Measurements from ENCODE around the gene RSPO1. TPM values are rescaled to one million over a fixed set of nuclear protein-coding genes. Genes with fewer than 3 reads are reported as not detected.
"Not testable (repeated sequence)": the region's sequence is repeated elsewhere in the genome, so short reads cannot be mapped to it uniquely, and the experiment has no call there.

RSPO1 gene, protein sequence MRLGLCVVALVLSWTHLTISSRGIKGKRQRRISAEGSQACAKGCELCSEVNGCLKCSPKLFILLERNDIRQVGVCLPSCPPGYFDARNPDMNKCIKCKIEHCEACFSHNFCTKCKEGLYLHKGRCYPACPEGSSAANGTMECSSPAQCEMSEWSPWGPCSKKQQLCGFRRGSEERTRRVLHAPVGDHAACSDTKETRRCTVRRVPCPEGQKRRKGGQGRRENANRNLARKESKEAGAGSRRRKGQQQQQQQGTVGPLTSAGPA
- 10 to 100 TPM in 1 of 4 donors, 1 to 10 TPM in 3; 6.0 to 28.9 (median 7.0) TPM for polyA plus RNA-seq (ENCODE audit: insufficient read length in 4 of 4)

DNA sequence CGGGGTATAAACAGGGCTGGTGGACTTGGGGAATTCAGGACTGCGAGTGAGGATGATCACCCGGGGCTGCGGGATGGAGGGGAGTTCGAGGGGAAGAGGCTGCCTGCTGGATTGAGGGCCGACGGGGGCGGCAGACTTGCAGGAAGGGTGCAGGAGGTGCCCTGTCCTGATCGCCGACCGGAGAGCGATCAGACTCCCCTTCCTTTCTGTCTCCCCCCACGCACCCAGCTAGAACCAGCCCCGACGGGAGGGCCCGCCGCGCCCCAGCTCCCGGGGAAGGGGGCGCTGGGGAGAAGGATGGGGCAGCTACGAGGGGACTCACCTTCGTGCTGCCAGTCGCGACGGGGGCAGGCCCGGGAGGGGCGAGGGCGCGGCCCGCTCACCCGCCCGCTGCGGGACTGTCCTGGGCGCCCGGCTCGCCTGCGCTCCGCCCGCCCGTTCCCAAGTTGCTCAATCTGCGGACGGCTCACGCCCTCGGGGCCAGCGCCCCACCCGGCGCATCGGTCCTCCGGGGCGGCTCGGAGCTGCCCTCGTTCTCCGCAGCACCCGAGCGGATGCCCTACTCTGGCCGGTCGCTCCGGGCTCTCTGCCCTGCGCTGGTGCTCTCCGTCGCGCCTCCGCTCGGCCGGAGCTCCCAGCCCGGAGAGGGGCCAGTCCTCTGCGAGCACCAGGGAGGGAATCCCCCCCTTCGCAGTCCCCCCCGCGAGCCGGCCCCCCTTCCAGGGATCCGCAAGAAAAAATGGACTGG is at the start of gene RSPO1:
Gene RSPO1 (minus strand): TSS at position 649 of the 748 bp plus-strand sequence. CDS start 5,231 bp downstream, outside the sequence.
- DNase-seq (ENCODE audit: low read depth in 4 of 4, low spot score in 3 of 4): no peak

DNA sequence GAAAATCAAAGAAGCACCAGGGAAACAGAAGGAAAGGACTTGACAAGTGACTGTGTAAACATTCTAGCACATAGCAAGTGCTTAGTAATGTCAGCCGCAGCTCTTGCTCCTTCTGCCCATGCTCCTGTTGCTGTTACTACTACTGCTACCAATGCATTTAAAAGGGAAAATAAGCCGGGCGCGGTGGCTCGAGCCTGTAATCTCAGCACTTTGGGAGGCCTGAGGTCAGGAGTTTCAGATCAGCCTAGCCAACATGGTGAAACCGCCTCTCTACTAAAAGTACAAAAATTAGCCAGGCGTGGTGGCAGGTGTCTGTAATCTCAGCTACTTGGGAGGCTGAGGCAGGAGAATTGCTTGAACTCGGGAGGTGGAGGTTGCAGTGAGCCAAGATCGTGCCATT is 49.5 kb upstream of the RSPO1 start:
- not testable (repeated sequence) for DNase-seq (ENCODE audit: low read depth in 4 of 4, low spot score in 3 of 4)

DNA sequence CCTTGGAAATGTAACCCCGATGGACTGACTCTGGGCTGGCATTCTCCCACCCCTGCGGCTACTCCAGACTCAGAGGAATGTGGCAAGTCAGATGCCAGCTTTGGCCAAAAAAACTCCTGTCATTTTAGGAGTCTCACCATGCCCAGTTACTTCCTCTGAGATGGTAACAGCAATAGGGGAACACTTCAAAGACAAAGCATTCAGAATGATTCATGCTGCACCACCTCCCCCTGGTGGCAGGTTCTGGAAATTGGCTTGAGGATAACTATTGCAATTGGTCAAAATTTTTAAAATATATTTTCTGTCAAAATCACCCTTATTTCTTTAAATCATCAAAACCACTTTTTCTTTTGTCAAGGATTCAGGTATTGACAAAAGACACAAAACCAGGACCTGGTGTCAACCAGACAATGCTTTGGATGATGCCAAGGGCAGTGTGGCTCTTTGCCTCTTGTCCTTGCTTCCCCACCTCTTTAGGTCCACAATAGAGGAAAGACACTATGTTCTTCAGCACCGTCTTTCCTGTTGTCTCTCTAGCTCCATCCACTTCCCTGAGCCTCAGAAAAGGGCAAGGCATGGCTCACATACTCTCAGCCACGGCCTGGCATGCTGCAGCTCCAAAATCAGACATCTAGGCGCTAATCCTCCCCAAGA is 47.8 kb upstream of the RSPO1 start:
- no peak for DNase-seq (ENCODE audit: low read depth in 4 of 4, low spot score in 3 of 4)

DNA sequence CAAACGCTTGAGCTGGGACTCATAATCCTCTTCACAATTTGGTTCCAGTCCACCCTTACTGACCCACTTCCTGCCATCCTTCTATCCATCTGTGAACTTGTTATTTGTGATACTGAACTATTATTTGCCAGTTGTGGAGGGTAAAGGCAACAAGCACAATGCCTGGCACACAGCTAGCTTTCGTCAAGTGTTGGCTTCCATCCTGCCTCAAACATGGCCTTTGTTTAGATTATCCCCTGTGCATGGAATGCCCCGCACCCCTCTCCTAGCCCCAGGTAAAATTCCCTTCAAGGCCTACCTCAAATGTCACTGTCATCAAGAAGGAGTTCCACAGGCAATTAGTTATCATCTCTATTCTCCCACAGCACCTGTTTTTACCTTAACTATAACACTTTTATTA is 46.2 kb upstream of the RSPO1 start:
- no peak for DNase-seq (ENCODE audit: low read depth in 4 of 4, low spot score in 3 of 4)

DNA sequence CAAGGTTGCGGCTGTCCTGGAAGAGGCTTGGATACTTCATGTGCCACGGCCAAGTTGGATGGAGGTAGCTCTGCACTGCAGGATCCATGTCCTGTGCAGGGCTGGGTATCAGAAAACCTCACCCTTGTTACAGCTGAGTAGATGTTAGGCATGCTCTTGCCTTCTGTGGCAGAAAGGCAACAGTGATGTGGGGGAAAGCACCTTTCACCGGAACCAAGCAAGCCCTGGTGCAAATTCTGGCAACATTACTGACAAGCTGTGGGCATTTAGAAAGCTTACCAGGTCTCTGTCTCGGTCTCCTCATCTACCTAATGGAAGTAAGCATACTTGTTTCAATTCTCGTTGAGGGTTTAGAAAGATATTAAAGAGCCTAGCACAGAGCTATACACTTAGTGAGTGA is 43.1 kb upstream of the RSPO1 start:
- no peak for DNase-seq (ENCODE audit: low read depth in 4 of 4, low spot score in 3 of 4)

DNA sequence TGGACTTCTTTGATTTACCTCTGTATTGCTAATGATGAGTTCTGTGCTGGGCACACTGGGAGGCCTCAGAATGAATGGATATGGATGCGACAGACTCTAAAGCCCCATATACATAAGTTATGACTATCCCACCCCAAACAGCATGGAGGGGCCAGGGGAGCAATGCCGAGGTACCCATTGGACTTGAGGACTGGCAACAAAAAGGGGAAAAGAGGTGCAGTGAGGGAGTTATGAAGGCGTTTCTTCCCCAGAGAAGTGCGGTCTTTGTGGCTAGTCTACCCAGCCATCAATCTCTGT is 42.4 kb upstream of the RSPO1 start:
- no peak for DNase-seq (ENCODE audit: low read depth in 4 of 4, low spot score in 3 of 4)

DNA sequence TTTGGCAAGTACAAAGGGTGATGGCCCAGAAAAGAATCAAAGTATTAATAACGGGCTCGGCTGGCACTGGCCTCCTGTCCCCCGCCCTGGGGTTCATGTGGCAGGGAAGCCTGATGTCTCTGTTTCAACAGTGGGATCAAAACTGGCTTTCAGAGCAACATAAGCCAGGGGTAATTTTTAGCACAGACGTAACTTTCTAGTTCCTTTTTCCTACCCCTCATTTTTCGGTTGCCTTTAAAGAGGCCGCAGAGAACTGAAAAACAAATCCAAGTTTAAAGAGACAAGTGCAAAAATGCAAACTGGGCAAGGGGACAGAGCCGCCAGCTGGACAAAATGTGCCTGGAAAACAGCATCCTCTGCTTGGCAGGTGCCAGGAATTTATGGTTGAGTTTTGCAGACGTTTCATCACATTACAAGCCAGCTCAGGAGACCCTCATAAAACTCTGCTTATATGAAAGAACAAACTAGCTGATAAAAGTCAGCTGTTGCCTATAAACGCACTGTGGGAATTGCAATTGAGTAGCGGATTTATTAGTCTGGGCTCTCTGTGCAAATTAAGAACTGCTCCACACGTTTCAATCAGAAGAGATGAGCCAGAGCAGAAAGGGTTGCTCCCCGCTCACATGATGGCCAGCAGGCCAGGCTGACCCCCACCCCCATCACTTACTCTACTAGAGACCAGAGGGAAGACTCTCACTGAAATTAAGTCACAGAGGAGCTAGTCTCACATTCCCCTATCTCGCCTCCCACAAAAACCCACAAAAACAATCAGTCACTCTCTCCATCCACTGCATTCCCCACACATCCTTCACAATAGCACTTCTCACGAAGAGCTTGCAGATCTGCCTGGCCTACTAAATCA is 41.8 kb upstream of the RSPO1 start:
- peak in 3 of 4 donors; percentile 36 to 65 (median 64) for DNase-seq (ENCODE audit: low read depth in 4 of 4, low spot score in 3 of 4)

DNA sequence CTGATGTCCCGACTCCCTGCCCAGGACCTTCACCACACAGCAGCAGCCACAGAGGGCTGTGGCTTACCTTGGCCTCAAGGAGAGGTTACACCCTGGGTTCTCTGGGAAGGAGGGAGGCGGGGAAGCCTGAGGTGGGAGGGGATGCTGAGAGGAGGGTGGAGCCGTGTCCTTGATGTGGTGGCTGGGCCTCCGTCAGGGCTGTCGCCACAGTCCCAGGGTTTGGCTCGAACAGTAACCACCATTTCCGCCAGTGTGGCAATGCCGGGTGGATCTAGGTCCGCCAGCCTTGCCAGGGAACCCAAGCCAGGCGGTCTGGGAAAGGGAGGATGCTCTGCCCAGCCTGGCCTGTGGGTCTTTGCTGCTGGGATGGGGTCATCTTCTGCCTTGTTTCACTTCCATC is 39.2 kb upstream of the RSPO1 start:
- no peak for DNase-seq (ENCODE audit: low read depth in 4 of 4, low spot score in 3 of 4)

DNA sequence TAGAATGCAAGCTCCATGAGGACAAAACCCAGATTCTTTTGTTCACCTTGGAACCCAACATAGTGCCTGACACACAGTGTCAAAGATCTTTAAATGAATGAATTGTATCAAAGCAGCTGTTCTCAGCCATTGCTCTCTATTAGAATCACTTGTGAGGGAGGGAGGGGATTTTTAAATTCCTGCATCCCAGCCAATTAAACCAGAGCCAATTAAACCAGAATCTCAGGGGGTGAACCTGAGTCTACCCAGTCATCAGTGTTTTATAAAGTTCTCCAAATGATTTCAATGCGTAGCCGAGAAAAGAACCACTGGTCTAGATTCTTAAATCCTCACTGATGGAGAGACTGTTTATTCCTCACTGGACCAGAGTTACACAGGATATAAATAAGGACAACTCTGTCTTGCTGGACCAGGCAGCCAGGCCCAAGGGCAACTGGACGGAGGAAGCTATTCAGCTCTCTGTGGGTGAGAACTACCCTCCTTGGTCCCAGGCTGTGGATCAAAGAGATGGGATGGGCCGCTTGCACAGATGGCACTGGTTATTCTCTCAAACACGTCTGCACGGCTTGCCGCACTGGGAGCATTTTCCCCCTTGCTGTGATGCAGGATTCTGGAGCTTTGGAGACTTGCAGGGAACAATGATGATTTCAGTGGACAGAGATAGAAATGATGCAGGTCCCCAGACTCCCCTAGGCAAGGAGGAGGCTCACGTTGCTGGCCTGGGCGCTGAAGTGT is 37.6 kb upstream of the RSPO1 start:
- no peak for DNase-seq (ENCODE audit: low read depth in 4 of 4, low spot score in 3 of 4)

DNA sequence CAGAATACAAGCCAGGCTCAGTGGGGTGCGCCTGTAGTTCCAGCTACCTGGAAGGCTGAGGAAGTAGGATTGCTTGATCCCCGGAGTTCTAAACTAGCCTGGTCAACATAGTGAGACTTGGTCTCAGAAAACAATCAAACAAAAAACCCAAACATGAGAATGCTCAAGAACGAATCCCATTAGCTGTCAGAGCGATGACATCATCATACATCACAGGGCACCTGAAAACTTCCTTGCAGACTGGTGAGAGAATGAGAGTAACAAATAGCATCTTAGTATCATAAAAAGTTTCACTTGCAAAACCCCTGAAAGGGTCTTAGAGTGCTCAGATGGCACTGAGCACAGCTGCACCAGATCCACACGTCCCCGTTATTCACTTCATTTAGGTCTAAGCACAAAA is 36.6 kb upstream of the RSPO1 start:
- DNase-seq (ENCODE audit: low read depth in 4 of 4, low spot score in 3 of 4): no peak

DNA sequence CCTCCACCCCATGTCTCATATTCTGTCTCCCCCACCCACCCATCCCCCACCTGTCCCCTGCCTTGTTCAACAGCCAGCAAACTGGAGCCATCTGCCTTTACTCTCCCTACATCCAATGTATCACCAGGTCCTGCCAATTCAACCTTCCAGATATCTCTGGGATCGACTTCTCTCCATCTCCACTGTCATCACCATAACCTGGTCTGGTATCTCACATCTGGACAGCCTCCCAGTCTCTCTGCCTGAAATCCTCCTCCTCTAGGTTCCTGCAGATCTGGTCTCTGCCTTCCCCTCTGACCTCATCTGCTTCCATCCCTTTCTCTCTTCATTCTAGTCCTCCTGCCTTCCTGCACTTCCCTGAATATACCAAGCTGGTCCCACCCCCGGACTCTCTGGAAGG is 35.4 kb upstream of the RSPO1 start:
- DNase-seq (ENCODE audit: low read depth in 4 of 4, low spot score in 3 of 4): no peak

DNA sequence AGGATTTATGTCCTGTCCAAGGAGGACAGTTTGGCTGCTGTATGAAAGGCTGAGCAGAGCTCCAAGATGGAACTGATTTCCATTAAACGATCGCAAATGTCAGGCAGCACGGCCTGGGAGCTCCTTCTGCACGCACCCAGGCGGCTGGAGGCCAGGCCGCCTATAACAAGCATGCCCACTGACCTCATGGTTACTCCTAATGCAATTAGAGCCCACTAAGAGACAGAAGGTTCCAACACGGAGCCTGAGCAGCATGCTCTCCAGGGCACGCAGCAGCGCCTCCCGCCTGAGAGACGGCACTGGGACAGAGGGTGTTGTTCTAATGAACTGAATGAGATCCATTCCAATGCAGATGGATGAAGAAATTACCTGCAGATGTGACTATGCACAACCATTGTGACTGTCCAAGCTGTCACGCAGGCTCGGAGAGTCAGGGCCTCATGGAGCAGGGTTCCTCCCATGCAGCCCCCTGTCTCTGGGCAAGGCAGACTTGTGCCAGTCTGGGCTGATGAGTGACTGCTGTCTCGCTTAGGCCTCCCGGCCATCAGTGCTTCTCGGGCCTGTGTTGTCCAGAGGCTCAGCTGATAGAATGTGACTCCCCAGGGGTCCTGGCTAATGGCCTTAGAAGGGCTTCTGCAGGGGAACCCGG is 32.5 kb upstream of the RSPO1 start:
- DNase-seq (ENCODE audit: low read depth in 4 of 4, low spot score in 3 of 4): no peak

DNA sequence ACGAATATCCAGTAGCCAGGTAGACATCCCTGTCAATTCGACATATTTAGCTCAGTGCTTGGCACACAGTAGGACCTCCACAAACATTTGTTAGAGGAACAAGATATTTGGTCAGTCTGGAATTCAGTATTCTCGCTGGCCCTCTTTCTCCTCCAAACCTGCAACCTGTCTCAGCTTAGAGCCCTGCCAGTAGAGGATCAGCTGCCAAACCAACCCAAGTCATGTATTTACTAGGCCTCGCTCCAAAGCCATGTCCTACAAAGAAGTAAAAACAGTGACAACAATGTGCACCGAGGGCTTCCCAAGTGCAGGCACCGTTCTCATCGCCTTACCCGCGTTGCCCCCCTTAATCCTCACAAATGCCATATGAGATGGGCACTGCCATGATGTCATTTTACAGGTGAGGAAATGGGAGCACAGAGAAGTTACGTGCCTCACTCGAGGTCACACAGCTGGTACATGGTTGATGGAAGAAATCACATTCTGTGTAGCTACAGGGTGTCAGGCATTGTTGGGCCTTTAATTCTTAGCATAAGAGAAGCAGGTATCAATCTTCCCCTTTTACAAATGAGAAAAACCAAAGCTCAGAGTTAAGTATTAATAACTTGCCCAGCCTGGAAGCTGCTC is 31.7 kb upstream of the RSPO1 start:
- DNase-seq (ENCODE audit: low read depth in 4 of 4, low spot score in 3 of 4): no peak

DNA sequence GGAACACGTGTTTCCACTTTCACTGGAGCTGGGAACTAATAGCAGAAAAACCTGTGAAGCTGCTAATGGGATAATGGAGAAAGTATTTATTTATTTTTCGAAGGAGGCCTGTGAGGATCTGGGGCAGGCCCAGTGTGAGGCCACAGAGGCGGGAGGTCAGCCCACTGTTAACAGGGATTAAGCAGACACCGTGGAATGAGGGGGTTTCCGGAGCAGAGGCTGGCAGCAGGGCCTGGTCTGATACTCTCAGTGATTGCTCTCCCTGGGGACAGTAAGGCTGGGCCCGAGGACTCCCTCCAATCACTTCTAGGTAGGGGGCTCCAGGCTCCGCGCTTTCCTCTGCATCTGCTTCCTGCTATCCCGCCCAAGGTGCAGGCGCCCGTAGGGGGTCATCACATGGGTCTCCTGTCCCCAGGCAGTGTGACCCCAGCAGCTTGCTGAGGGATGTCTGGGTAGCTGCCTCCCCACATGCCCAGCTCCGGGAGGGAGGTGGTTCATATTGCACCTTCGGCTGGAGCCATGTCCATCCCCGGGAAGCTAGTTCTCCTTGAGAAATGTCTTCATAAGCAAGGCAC is 28.8 kb upstream of the RSPO1 start:
- DNase-seq (ENCODE audit: low read depth in 4 of 4, low spot score in 3 of 4): no peak

DNA sequence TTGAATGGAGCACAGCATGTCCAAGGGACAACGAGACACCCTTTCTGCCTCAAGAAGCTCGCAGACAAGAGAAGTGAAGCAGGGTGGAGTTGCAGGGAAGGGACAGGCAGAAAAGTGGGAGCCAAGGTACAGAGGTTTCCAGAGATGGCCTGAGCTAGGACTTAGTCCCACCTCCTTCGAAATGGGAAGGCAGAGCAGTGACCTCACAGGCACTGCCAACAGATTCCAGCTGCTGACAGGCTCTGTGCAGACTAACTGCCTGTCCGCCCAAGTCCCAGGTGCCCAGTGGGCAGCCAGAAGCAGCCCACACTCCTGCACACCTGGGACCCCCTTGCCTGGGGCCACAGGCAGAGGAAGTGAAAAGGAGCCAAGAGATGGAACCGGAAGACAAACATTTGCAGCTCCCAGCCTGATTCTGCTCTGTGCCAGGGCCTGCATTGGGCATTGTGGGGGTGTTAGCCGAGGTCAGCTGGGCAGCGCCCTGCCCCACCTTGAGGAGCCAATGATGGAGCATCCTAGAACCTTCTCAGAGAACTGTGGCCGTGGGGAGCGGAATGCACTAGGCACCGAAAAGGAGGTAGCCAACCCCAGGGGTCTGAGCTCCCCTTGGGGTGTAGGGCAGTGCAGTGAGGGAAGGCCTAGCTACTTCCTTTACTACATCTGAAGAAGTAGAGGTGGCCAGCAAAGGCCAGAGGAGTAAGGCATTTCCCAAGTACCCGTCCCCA is 27.5 kb upstream of the RSPO1 start:
- DNase-seq (ENCODE audit: low read depth in 4 of 4, low spot score in 3 of 4): no peak

DNA sequence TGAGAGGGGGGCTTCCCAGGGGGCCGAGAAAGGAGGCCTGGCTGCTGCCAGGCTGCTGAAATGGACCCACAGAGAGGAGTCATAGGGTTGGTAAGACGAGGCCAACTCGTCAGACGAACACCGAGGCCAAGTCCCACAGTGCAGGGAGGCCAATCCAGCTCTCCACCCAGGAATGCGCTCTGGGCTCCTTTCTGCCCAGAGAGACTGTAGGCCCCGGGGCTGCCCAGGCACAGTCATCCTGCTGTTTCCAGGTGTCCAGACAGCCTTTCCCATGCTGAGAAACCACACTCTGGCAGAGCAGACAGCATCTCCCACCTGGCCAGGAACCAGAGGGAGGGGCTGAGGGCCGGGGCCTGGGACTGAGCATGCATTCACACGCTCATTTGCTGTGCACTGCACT is 26.7 kb upstream of the RSPO1 start:
- no peak for DNase-seq (ENCODE audit: low read depth in 4 of 4, low spot score in 3 of 4)

DNA sequence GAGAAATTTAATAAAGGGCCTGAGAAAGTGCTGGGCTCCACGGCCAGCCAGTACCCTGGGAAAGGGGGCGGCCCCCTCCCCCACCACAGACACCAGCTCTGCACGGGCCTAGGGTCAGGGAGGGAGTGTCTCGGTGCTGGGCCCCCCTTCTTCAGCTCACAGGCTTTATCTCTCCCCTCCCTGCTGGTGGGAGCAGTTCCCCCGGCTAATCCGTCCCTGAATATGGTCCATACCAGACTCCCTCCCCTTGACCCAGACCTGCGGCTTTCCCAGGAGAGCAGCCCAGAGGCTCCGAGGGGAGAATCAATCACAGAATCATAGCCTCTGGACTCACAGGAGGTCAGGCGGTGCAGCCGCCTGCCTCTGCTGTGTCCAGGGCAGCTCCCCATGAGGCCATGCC is 26.0 kb upstream of the RSPO1 start:
- no peak for DNase-seq (ENCODE audit: low read depth in 4 of 4, low spot score in 3 of 4)

DNA sequence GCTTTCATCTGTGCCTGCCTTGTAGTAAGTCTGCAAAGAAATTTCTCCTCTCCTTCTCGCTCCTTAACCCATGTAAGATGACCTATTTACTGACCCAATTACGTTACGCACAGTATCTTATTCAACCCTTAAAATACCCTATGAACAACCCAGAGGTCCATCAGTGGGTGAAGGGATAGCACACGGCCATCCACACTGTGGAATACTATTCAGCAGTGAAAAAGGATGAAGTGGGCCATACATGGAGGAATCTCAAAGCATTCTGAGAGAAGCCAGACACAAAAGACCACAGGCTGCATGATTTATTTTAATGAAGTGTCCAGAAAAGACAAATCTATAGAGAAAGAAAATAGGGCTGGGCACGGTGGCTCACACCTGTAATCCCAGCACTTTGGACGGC is 23.8 kb upstream of the RSPO1 start:
- no peak for DNase-seq (ENCODE audit: low read depth in 4 of 4, low spot score in 3 of 4)
